ENCODE data around the gene ATP8A2.

ATP8A2 gene

DNA sequence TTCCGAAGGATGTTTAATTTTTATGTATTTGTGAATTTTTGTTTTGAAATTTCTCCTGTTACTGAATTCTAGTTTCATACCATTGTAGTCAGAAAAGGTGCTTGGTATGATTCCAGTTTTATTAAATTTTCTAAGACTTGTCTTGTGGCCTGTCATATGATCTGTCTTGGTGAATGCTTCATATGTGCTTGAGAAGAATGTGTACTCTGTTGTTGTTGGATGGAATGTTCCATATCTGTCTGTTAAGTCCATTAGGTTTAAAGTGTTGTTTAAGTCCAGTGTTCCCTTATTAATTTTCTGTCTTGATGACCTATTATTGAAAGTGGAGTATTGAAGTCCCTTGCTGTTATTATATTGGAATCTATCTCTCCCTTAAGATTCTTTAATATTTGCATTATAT lies 273.9 kb downstream of the ATP8A2 start:
- DNase-seq: no peak

DNA sequence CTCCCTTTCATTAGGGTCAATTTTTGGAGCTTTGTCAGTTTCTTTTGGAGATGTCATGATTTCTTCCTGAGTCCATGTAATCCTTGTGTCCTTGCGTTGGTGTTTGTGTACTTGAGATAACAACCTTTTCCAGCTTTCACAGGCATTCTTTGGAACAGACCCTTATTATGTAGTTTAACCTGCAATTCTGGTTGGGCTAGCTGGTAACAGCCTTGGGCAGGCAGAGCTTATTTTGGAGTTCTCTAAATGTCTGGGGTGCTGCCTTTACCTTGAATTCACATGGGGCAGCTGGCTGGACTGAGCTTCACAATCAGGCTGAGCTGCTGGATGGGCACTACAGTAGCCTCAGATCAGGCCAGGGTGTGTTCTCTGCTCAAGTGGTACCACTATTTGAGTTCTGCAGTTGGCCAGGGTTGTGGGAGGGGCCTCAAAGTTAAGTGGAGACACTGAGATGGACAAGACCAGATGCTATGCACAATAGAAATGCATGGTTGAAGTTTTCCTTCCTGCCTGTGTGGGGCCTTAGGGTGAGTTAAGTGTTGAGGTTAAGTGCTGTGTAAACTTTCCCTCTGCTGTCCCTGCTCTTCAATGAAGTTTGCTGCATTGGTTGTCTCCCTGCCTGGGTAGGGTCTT lies 277.3 kb downstream of the ATP8A2 start:
- DNase-seq: no peak

DNA sequence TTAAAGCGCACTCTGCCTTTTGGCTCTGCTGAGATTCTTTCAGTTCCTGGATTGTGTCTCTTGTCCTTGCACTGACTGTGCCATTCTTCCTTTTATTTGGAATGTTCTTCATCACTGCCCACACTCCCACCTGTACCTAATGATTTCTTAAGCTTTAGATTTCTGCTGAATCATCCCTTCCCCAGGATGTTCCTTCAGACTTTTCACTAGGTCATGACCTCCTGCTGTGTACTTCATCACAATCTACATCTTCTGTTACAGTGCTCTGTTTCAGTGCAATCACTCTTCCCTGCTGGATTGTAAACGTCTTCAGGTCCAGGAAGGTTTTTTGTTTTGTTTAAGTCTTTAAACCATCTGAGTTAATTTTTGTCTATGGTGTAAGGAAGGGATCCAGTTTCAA lies 281.0 kb downstream of the ATP8A2 start:
- DNase-seq: no peak

DNA sequence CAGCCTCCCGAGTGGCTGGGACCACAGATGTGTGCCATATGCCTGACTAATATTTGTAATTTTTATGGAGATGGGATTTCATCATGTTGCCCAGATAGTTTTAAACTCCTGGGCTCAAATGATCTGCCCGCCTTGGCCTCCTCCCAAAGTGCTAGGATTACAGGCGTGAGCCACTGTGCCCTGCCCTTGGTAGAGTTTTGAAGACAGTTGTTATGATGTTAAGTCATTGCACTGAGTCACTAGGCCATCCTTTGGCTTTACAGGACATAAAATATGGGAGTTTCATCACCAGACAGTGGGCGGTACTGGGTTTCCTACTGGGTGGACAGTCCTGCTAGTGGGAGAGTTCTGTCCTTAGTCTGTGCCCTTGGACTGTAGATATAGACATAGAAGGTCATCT lies 282.5 kb downstream of the ATP8A2 start:
- no peak for DNase-seq

GRCh38 chr13:25657157-25657556 lies 285.4 kb downstream of the ATP8A2 start:
- no peak for DNase-seq

GRCh38 chr13:25659091-25659795 lies 287.5 kb downstream of the ATP8A2 start:
- DNase-seq: no peak

DNA sequence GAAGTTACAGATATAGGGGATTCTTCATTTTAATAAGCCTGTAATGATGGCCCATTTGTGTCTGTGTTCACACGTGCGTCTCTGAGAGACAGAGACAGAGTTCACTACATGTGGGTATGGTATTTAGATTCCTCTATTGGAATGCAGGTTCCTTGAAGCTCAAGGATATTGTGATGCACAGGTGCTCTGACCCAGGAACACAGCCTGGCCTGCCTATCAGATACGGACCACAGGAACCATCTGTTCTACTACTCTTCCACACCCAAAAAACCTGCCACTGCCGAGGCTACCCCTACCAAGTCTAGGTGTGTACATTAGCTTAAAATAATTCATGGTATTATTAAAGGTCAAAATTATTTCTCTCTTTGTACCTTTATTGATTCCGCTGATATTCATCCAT lies 289.2 kb downstream of the ATP8A2 start:
- DNase-seq: no peak

GRCh38 chr13:25662516-25662915 lies 290.7 kb downstream of the ATP8A2 start:
- no peak for DNase-seq

DNA sequence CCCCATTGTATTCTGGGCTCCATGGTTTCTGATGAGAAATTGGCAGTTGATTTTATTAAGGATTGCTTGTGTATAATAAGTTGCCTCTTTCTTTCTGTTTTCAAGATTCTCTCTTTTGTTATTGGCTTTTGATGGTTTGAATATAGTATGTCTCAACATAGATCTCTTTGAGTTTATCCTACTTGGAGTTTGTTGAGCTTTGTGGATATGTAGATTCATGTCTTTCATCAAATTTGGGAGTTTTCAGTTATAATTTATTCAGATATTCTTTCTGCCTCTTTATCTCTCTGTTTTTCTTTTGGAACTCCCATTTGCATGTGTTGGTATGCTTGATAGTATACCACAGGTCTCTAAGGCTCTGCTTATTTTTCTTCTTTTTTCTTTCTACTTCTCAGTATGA lies 296.6 kb downstream of the ATP8A2 start:
- no peak for DNase-seq

GRCh38 chr13:25673711-25674110 lies 301.9 kb downstream of the ATP8A2 start:
- no peak for DNase-seq

DNA sequence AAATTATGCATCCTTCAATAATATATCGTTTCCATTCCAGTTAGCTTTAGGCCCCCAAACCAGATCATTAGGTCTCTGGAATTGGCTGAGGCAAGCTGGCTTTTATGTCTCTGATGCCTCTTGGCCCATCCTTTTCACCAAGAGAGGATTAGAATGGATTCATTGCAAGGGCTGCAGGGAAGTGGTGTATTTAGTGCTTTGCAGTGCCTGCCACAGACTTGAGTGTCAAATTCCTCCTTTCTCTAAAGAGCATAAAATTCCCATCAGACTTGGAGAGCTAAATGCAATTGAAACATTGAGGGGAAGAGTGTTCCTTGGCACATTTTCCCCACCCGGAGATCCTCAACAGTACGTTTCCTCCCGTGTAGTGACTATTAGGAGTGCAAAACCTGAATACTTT lies 302.6 kb downstream of the ATP8A2 start:
- no peak for DNase-seq

GRCh38 chr13:25675060-25675459 lies 303.3 kb downstream of the ATP8A2 start:
- DNase-seq: no peak

DNA sequence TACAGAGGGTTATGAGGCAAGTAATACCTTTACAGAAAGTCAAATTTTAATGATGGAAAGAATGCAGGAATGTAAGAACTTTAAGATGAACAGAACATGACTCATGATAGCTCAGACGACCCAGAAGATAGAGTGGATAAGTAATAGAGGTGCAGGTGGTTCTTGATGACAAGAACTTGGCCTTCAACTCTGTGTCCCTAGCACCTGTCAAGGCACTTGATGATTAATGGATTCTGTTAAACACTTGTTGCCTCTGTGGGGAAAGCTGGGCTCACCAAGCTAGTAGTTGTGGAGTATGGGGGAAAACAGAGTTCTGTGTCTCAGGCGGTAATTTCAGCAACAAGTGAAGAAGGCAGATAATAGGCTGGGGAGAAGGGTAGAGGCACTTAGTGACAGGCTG lies 306.2 kb downstream of the ATP8A2 start:
- no peak for DNase-seq

GRCh38 chr13:25678398-25678797 lies 306.6 kb downstream of the ATP8A2 start:
- DNase-seq: no peak

DNA sequence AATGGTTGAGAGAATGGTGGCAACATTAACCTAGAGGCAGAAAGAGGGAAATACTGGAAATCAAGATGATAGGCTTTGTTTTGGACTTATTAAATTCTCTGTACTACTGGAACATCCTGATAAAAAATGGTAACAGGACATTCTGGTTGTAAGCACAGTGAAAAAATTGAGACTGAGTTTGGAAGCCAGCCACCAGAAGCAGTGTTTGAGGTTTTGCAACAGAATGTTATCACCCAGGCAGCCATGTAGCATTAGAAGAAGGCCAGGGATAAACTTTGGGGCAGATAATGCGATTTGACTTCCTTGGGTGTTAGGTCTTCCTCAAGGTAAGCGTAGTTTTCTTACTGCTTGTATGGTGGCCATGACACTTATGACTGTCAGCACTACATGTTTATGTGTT lies 307.4 kb downstream of the ATP8A2 start:
- DNase-seq: no peak

GRCh38 chr13:25679936-25680335 lies 308.2 kb downstream of the ATP8A2 start:
- DNase-seq: no peak

DNA sequence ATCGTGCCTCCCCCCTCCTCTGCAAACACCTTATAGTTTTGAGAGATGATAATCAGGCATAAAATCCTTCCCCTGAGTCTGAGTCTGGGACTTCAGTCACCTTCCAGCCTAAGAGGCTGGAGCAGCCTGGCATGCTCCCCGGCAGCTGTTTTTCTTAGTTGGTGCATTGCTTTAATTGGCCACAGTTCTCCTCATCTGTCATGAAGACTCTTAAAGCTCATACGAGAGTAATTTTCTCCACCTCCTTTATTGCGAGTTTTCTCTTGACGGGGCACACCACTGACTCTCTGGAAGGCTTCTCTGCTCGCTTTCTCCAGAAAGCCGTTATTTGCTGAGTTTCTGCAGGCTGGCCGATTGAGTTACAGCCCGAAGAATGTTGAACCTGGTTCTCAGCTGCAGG lies 310.5 kb downstream of the ATP8A2 start:
- no peak for DNase-seq

DNA sequence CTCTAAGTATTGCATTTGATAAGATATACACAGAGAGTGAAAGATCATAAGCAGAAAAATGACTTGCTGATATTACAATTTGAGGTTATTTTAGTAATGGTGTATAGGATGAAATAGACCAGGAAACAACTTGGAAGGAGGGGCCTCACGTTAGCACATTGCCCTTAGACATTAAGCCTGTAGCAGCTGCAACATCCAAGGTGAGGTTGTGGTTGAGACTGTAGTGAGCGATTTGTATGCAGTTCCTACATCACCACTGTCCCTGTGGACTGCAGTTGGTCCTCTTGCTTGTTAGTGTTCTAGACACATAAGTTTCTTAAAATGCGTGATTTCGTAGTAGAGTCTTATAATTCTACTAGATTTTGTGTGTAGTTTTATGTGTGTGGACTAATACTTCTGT lies 311.3 kb downstream of the ATP8A2 start:
- DNase-seq: no peak

GRCh38 chr13:25683662-25684370 lies 312.0 kb downstream of the ATP8A2 start:
- no peak for DNase-seq

DNA sequence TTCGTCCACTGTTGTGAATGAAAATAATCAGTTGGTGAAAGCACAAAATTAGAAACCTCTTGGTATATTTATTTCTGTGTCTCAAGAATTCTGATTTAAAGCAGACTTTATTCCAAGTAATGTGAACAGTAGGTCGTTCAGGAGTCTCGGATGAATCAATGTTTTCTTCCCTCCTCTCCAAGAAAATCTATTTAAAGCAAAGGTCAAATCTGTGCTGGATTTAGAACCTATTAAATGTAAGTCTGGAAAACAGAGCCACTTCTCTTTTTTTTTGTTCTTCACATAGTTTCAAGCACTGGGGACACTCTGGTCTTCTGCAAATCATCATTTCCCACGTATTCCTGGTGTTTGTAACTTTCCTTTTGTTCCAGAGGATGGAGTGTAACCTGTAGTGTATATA lies 312.7 kb downstream of the ATP8A2 start:
- no peak for DNase-seq

DNA sequence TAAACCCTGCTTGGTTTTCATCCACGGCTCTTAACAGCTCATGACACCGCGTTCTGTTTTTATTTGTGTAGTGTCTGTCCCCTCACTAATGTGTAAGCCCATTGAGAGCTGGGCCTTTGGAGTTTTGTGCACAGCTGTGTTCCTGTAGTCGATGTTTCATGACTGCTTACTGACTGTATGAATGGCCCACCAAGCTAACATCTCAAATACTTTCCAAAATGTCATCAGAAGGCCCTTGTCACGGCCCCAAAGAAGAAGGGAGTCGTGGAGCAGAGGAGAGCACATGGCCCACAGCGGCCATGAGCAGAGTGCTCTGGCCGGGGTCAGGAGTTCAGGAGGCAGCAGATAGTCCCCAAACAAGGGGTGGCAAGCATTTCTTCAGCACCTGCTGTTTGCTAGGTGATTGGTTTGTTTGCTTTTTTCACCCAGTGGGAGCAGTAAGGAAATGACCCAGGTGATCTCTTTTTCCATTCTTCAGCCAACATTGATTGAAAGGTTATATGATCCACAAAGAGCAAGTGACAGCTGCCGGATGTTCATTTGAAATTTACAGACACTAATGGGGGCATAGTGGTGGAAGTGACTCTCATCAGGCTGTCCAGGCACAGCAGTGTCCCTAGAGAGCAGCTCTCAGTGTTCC lies 315.2 kb downstream of the ATP8A2 start:
- no peak for DNase-seq

GRCh38 chr13:25687471-25688225 lies 315.9 kb downstream of the ATP8A2 start:
- DNase-seq: no peak

- no peak for DNase-seq
These were observed 316.8 kb downstream of the ATP8A2 start for GRCh38 chr13:25688536-25688935.
